Endothelial cell of umbilical vein (primary cell): ENCODE results near the gene ITGB8. TPM values are rescaled to one million over a fixed set of nuclear protein-coding genes. Genes with fewer than 3 reads are reported as not detected.

Source experiments
- BruUV-seq: library from RNA; stranded (reverse); fragments of 400-500 nt; replicated peaks from 2 replicates; lab custom pipeline; 2021; lab: Mats Ljungman, UMichigan
- CTCF ChIA-PET: fragments of 300-600, 350-600 bp; sonication (Branson Sonifier 250); formaldehyde crosslinking; loops from one replicate; lab custom pipeline; 2021; ENCODE audit warnings: antibody characterized with exemption, inconsistent platforms; lab: Charles Lee
- POLR2A ChIA-PET: fragments of 300-600, 350-600 bp; sonication (Branson Sonifier 250); formaldehyde crosslinking; loops from one replicate; lab custom pipeline; 2021; ENCODE audit warnings: antibody characterized with exemption, inconsistent platforms; lab: Charles Lee
- DNase-seq: peaks from one replicate; pipeline ENCODE4 v3.0.0-alpha.2; 2011; ENCODE audit warnings: low read depth, low spot score
- FAIRE-seq: peaks from 2 replicates; lab custom pipeline; 2011; peaks lifted over from hg19 to GRCh38; lab: Jason Lieb, UNC
- H2AFZ ChIP-seq: 2 replicates; pipeline ENCODE4 v1.6.0; 2012; ENCODE audit warnings: low read depth, low read length, control low read depth, inconsistent platforms
- H3K27ac ChIP-seq: 2 replicates; pipeline ENCODE4 v1.5.1; 2011; ENCODE audit warnings: low read depth, mild to moderate bottlenecking, control low read depth, low read length, moderate library complexity; ENCODE audit not compliant: insufficient read depth
- H3K27me3 ChIP-seq, 2 experiments: 2 replicates each; pipeline versions ENCODE4 v1.6.0 to v1.6.1; 2011; ENCODE audit warnings: low read length in 2 of 2, mixed read lengths in 1 of 2; ENCODE audit not compliant: control insufficient read depth in 2 of 2, insufficient read depth in 2 of 2
- H3K36me3 ChIP-seq, 2 experiments: 2 replicates in 1 of 2; 3 replicates in 1 of 2; pipeline ENCODE4 v1.5.1; 2011; ENCODE audit warnings: low read length in 2 of 2, mild to moderate bottlenecking in 1 of 2, moderate library complexity in 1 of 2; ENCODE audit not compliant: control insufficient read depth in 2 of 2, insufficient read depth in 2 of 2; ENCODE audit errors: extremely low read depth in 1 of 2
- H3K4me1 ChIP-seq: 3 replicates; pipeline ENCODE4 v1.5.1; 2011; ENCODE audit warnings: mild to moderate bottlenecking, low read length; ENCODE audit not compliant: control insufficient read depth, insufficient read depth; ENCODE audit errors: extremely low read depth
- H3K4me2 ChIP-seq: 2 replicates; pipeline ENCODE4 v1.6.1; 2011; ENCODE audit warnings: low read length, control low read depth, mixed read lengths; ENCODE audit not compliant: insufficient read depth
- H3K4me3 ChIP-seq, 3 experiments: fragments of 200-600 bp in 1 of 3; sonication (generic), shearing (Covaris generic) in 1 of 3; replicated peaks in 1 of 3; 2 replicates each; pipeline ENCODE4 v1.5.1; 2011 to 2016; ENCODE audit warnings: control low read depth in 3 of 3, low read length in 3 of 3, mild to moderate bottlenecking in 2 of 3, inconsistent platforms in 1 of 3, low read depth in 1 of 3, moderate library complexity in 1 of 3; ENCODE audit not compliant: insufficient read depth in 1 of 3
- H3K79me2 ChIP-seq: 2 replicates; pipeline ENCODE4 v1.6.0; 2012; ENCODE audit warnings: low read length, inconsistent platforms; ENCODE audit not compliant: control insufficient read depth, insufficient read depth
- H3K9ac ChIP-seq: replicated peaks from 2 replicates; pipeline ENCODE3; 2011; ENCODE audit warnings: low read length, control low read depth; ENCODE audit not compliant: insufficient read depth; ENCODE audit errors: extremely low read depth
- H3K9me1 ChIP-seq: replicated peaks from 3 replicates; pipeline ENCODE4 v1.6.0; 2011; ENCODE audit warnings: mild to moderate bottlenecking, low read length; ENCODE audit not compliant: control insufficient read depth, insufficient read depth; ENCODE audit errors: extremely low read depth
- H3K9me3 ChIP-seq: replicated peaks from 2 replicates; pipeline ENCODE4 v1.5.1; 2012; ENCODE audit warnings: low read length, inconsistent platforms; ENCODE audit not compliant: control insufficient read depth, insufficient read depth
- H4K20me1 ChIP-seq: replicated peaks from 2 replicates; pipeline ENCODE3; 2011; ENCODE audit warnings: mild to moderate bottlenecking, low read length; ENCODE audit not compliant: control insufficient read depth, insufficient read depth; ENCODE audit errors: extremely low read depth
- CTCF ChIP-seq, 2 donors: IDR thresholded peaks; 1 replicate in 1 of 2; 2 replicates in 1 of 2; pipeline ENCODE4 v1.5.1; 2011; ENCODE audit warnings: low read length in 2 of 2, mild to moderate bottlenecking in 2 of 2, moderate library complexity in 2 of 2, control low read depth in 1 of 2, inconsistent platforms in 1 of 2, low read depth in 1 of 2; ENCODE audit not compliant: insufficient read depth in 1 of 2; ENCODE audit errors: extremely low read depth in 1 of 2
- EZH2 ChIP-seq: IDR thresholded peaks from 2 replicates; pipeline ENCODE4 v1.6.1; 2012; ENCODE audit warnings: borderline replicate concordance, low read depth, mild to moderate bottlenecking, moderate library complexity, low read length, inconsistent platforms; ENCODE audit not compliant: severe bottlenecking
- FOS ChIP-seq: IDR thresholded peaks from 2 replicates; pipeline ENCODE4 v1.6.1; 2011; ENCODE audit warnings: mild to moderate bottlenecking, low read length, moderate library complexity, borderline replicate concordance; ENCODE audit not compliant: insufficient read depth
- GATA2 ChIP-seq: IDR thresholded peaks from 2 replicates; pipeline ENCODE4 v1.7.0; 2011; ENCODE audit warnings: low read depth, mild to moderate bottlenecking, moderate library complexity, mixed read lengths, low read length; ENCODE audit not compliant: insufficient read length, insufficient read depth
- JUN ChIP-seq: IDR thresholded peaks from 2 replicates; pipeline ENCODE4 v1.6.1; 2011; ENCODE audit warnings: borderline replicate concordance, low read depth; ENCODE audit not compliant: insufficient read length, insufficient read depth
- MAX ChIP-seq: IDR thresholded peaks from 2 replicates; pipeline ENCODE4 v1.6.1; 2011; ENCODE audit not compliant: insufficient read depth, insufficient read length
- MYC ChIP-seq: IDR thresholded peaks from one replicate; pipeline ENCODE4 v1.6.1; 2011; ENCODE audit warnings: mild to moderate bottlenecking, low read depth, low read length
- POLR2A ChIP-seq: IDR thresholded peaks from 2 replicates; pipeline ENCODE4 v1.6.1; 2012; ENCODE audit warnings: low read depth, mild to moderate bottlenecking, control low read depth, low read length
- POLR2AphosphoS5 ChIP-seq: IDR thresholded peaks from 2 replicates; pipeline ENCODE4 v1.6.1; 2012; ENCODE audit warnings: low read depth, mild to moderate bottlenecking, control low read depth, low read length, moderate library complexity; ENCODE audit not compliant: insufficient read depth
- dilution Hi-C: fragments of 300-500 bp; cut with MboI; formaldehyde crosslinking; loops from one replicate; pipeline ENCODE4 v1.15.0; 2019; ENCODE audit warnings: low sequenced_read_pairs; ENCODE audit not compliant: extremely low pct_ligation_motif_present
- intact Hi-C: fragments of 100-400 bp; cut with micrococcal nuclease; formaldehyde crosslinking; loops from one replicate; pipeline ENCODE4 v1.10.0; 2022
- polyA plus RNA-seq, 4 experiments: library from polyadenylated mRNA; depleted of rRNA in 3 of 4; stranded (reverse) in 3 of 4; unstranded in 1 of 4; fragments of >200 nt; gene quantifications; 2 replicates each; pipeline versions ENCODE4 v1.2.1 to v1.2.3, GENCODE V29; 2011 to 2012; ENCODE audit warnings: missing spikeins in 1 of 4
- total RNA-seq: library from RNA; stranded (reverse); gene quantifications from 2 replicates; pipeline ENCODE4 v1.2.3, GENCODE V29; 2021

The ITGB8 gene
- total and polyA plus RNA-seq, 2 donors (not counting 3 experiments of a cell fraction or from before 2014, with no cell fraction given): 2.9 to 8.2 TPM

- POLR2A ChIA-PET: no interaction called here
- Histone ChIP-seq H3K4me1 (peaks cover 7% of the 10 kb centered on the region), H3K36me3 (peaks cover 0 to 4% of the 10 kb centered on the region in 2 experiments), H3K9me3 (no peaks in the 10 kb centered on the region), H3K27ac (no peak overlapping the region), H3K4me2 (no peak overlapping the region), H4K20me1 (no peaks in the 10 kb centered on the region), H3K9me1 (no peaks in the 10 kb centered on the region), H3K9ac (no peak overlapping the region), H2AFZ (no peak overlapping the region), H3K27me3 (no peaks in the 10 kb centered on the region), H3K79me2 (no peaks in the 10 kb centered on the region), H3K4me3 (no peak overlapping the region)
- no peak for FAIRE-seq
- no peak for DNase-seq
- no TSS peak for BruUV-seq
- TF ChIP-seq POLR2AphosphoS5 (no peak), EZH2 (no peak), POLR2A (no peak), JUN (no peak), FOS (no peak), MAX (no peak), MYC (no peak), GATA2 (no peak), CTCF (IDR thresholded peaks at IDR 0.05; ENCODE audit: extremely low read depth in 1 of 2, insufficient read depth in 1 of 2, low read depth in 1 of 2, low read length in 2 of 2) (no peak)
- intact Hi-C loops (no loop called here), dilution Hi-C loops (no loop called here)
- CTCF ChIA-PET: no interaction called here
Measured at GRCh38 chr7:20365486-20365885, 34.8 kb downstream of the ITGB8 start.
